ENCODE results near the gene RSAD2. TPM values are rescaled to one million over a fixed set of nuclear protein-coding genes. Genes with fewer than 3 reads are reported as not detected.

Gene RSAD2
- total and polyA plus RNA-seq, 9 of the 15 experiments (the other 6 are each of a cell fraction or from before 2014, with no cell fraction given), result 0.15 to 1.4 (median 0.28) TPM

GRCh38 chr2:6913415-6914157 is 36.0 kb downstream of the RSAD2 start (continued):
- TF ChIP-seq, protein P1, sequence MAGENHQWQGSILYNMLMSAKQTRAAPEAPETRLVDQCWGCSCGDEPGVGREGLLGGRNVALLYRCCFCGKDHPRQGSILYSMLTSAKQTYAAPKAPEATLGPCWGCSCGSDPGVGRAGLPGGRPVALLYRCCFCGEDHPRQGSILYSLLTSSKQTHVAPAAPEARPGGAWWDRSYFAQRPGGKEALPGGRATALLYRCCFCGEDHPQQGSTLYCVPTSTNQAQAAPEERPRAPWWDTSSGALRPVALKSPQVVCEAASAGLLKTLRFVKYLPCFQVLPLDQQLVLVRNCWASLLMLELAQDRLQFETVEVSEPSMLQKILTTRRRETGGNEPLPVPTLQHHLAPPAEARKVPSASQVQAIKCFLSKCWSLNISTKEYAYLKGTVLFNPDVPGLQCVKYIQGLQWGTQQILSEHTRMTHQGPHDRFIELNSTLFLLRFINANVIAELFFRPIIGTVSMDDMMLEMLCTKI (IDR thresholded peaks at IDR 0.05; ENCODE audit: partially characterized antibody), result no peak
- TF ChIP-seq COPS2 (conservative IDR thresholded peaks at IDR 0.05), result no peak
- TF ChIP-seq, protein P2, sequence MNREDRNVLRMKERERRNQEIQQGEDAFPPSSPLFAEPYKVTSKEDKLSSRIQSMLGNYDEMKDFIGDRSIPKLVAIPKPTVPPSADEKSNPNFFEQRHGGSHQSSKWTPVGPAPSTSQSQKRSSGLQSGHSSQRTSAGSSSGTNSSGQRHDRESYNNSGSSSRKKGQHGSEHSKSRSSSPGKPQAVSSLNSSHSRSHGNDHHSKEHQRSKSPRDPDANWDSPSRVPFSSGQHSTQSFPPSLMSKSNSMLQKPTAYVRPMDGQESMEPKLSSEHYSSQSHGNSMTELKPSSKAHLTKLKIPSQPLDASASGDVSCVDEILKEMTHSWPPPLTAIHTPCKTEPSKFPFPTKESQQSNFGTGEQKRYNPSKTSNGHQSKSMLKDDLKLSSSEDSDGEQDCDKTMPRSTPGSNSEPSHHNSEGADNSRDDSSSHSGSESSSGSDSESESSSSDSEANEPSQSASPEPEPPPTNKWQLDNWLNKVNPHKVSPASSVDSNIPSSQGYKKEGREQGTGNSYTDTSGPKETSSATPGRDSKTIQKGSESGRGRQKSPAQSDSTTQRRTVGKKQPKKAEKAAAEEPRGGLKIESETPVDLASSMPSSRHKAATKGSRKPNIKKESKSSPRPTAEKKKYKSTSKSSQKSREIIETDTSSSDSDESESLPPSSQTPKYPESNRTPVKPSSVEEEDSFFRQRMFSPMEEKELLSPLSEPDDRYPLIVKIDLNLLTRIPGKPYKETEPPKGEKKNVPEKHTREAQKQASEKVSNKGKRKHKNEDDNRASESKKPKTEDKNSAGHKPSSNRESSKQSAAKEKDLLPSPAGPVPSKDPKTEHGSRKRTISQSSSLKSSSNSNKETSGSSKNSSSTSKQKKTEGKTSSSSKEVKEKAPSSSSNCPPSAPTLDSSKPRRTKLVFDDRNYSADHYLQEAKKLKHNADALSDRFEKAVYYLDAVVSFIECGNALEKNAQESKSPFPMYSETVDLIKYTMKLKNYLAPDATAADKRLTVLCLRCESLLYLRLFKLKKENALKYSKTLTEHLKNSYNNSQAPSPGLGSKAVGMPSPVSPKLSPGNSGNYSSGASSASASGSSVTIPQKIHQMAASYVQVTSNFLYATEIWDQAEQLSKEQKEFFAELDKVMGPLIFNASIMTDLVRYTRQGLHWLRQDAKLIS (CRISPR knock-in tag; IDR thresholded peaks at IDR 0.05), result no peak
- TF ChIP-seq EHMT2 (IDR thresholded peaks at IDR 0.05), result no peak
- no peak for TF ChIP-seq E2F1 (CRISPR knock-in tag; IDR thresholded peaks at IDR 0.05)
- TF ChIP-seq, protein P3, sequence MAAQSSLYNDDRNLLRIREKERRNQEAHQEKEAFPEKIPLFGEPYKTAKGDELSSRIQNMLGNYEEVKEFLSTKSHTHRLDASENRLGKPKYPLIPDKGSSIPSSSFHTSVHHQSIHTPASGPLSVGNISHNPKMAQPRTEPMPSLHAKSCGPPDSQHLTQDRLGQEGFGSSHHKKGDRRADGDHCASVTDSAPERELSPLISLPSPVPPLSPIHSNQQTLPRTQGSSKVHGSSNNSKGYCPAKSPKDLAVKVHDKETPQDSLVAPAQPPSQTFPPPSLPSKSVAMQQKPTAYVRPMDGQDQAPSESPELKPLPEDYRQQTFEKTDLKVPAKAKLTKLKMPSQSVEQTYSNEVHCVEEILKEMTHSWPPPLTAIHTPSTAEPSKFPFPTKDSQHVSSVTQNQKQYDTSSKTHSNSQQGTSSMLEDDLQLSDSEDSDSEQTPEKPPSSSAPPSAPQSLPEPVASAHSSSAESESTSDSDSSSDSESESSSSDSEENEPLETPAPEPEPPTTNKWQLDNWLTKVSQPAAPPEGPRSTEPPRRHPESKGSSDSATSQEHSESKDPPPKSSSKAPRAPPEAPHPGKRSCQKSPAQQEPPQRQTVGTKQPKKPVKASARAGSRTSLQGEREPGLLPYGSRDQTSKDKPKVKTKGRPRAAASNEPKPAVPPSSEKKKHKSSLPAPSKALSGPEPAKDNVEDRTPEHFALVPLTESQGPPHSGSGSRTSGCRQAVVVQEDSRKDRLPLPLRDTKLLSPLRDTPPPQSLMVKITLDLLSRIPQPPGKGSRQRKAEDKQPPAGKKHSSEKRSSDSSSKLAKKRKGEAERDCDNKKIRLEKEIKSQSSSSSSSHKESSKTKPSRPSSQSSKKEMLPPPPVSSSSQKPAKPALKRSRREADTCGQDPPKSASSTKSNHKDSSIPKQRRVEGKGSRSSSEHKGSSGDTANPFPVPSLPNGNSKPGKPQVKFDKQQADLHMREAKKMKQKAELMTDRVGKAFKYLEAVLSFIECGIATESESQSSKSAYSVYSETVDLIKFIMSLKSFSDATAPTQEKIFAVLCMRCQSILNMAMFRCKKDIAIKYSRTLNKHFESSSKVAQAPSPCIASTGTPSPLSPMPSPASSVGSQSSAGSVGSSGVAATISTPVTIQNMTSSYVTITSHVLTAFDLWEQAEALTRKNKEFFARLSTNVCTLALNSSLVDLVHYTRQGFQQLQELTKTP (IDR thresholded peaks at IDR 0.05; ENCODE audit: low read depth in 1 of 2, partially characterized antibody in 2 of 2), result no peak
